Chondrocyte (in vitro differentiated cells): ENCODE data around the gene ZNF227. TPM values are rescaled to one million over a fixed set of nuclear protein-coding genes. Genes with fewer than 3 reads are reported as not detected.
"Not testable (repeated sequence)": the region's sequence is repeated elsewhere in the genome, so short reads cannot be mapped to it uniquely, and the experiment has no call there.

Experiments
- DNase-seq: peaks from one replicate; pipeline ENCODE4 v3.0.0; 2021; ENCODE audit warnings: mixed read lengths, low spot score
- H3K27ac Mint-ChIP-seq: one replicate; pipeline ENCODE4 v1.8.0; 2021; ENCODE audit warnings: mild to moderate bottlenecking, moderate library complexity, mixed read lengths; ENCODE audit not compliant: unreplicated experiment
- H3K27me3 Mint-ChIP-seq: 2 replicates; pipeline ENCODE4 v1.8.0; 2021; ENCODE audit warnings: low read depth, mixed read lengths
- H3K36me3 Mint-ChIP-seq: 2 replicates; pipeline ENCODE4 v1.8.0; 2021; ENCODE audit warnings: low read depth, mixed read lengths
- H3K4me1 Mint-ChIP-seq: 2 replicates; pipeline ENCODE4 v1.8.0; 2021; ENCODE audit warnings: low read depth, mild to moderate bottlenecking, mixed read lengths
- H3K4me3 Mint-ChIP-seq: one replicate; pipeline ENCODE4 v1.8.0; 2021; ENCODE audit warnings: mild to moderate bottlenecking, moderate library complexity, mixed read lengths; ENCODE audit not compliant: unreplicated experiment
- H3K9me3 Mint-ChIP-seq: 2 replicates; pipeline ENCODE4 v1.8.0; 2021; ENCODE audit warnings: low read depth, mixed read lengths
- CTCF ChIP-seq: fragments of 200-600 bp; sonication (generic); IDR thresholded peaks from 2 replicates; pipeline ENCODE4 v1.5.0; 2021; ENCODE audit warnings: antibody characterized with exemption, mild to moderate bottlenecking, moderate library complexity
- total RNA-seq: library from RNA; stranded (reverse); gene quantifications from 3 replicates; pipeline ENCODE4 v1.2.1, GENCODE V29; 2021

ZNF227 gene
- total RNA-seq, 1 donor from 2014 or later = 15.2 TPM

- H3K9me3 Mint-ChIP-seq = peaks cover 6% of the 10 kb centered on the region
- DNase-seq = no peak
- peak overlapping the region; percentile 97 for H3K27ac Mint-ChIP-seq
- no peaks in the 10 kb centered on the region for H3K27me3 Mint-ChIP-seq
- peaks cover 4% of the 10 kb centered on the region for H3K36me3 Mint-ChIP-seq
- TF ChIP-seq CTCF = no peak
- H3K4me3 Mint-ChIP-seq = peak overlapping the region; percentile 95
- peaks cover 14% of the 10 kb centered on the region for H3K4me1 Mint-ChIP-seq
Observed at GRCh38 chr19:44207126-44207803, 5.1 kb upstream of the ZNF227 start.

- H3K9me3 Mint-ChIP-seq = peaks cover 2% of the 10 kb centered on the region
- peaks cover 15% of the 10 kb centered on the region for H3K4me1 Mint-ChIP-seq
- no peak for TF ChIP-seq CTCF
- H3K36me3 Mint-ChIP-seq = peaks cover 8% of the 10 kb centered on the region
- peak overlapping the region; percentile 90 for H3K27ac Mint-ChIP-seq
- DNase-seq = no peak
- peak overlapping the region; percentile 86 for H3K4me3 Mint-ChIP-seq
- H3K27me3 Mint-ChIP-seq = no peaks in the 10 kb centered on the region
Observed at GRCh38 chr19:44212866-44213346, 574 bp downstream of the ZNF227 start.

GRCh38 chr19:44219926-44220325 lies 7.6 kb downstream of the ZNF227 start:
- not testable (repeated sequence) for H3K4me3 Mint-ChIP-seq, H3K27me3 Mint-ChIP-seq, DNase-seq, H3K4me1 Mint-ChIP-seq, H3K9me3 Mint-ChIP-seq, H3K27ac Mint-ChIP-seq
- peaks cover 31% of the 10 kb centered on the region for H3K36me3 Mint-ChIP-seq

- H3K27me3 Mint-ChIP-seq, H3K4me3 Mint-ChIP-seq, H3K4me1 Mint-ChIP-seq, H3K27ac Mint-ChIP-seq, DNase-seq: not testable (repeated sequence)
- H3K36me3 Mint-ChIP-seq = peaks cover 35% of the 10 kb centered on the region
- peaks cover 15% of the 10 kb centered on the region for H3K9me3 Mint-ChIP-seq
Observed at GRCh38 chr19:44220761-44221160, 8.4 kb downstream of the ZNF227 start.

GRCh38 chr19:44221291-44221690 lies 9.0 kb downstream of the ZNF227 start:
- peaks cover 37% of the 10 kb centered on the region for H3K36me3 Mint-ChIP-seq
- peaks cover 17% of the 10 kb centered on the region for H3K9me3 Mint-ChIP-seq
- not testable (repeated sequence) for H3K27me3 Mint-ChIP-seq, H3K4me1 Mint-ChIP-seq, H3K27ac Mint-ChIP-seq, DNase-seq, H3K4me3 Mint-ChIP-seq

- no peaks in the 10 kb centered on the region for H3K27me3 Mint-ChIP-seq
- no peak for TF ChIP-seq CTCF
- DNase-seq = no peak
- H3K9me3 Mint-ChIP-seq = peaks cover 28% of the 10 kb centered on the region
- H3K36me3 Mint-ChIP-seq = peaks cover 54% of the 10 kb centered on the region
- H3K27ac Mint-ChIP-seq = no peak overlapping the region
- no peak overlapping the region for H3K4me3 Mint-ChIP-seq
- H3K4me1 Mint-ChIP-seq = no peaks in the 10 kb centered on the region
Observed at GRCh38 chr19:44228318-44228717, 16.0 kb downstream of the ZNF227 start.

GRCh38 chr19:44232867-44233266 lies 20.5 kb downstream of the ZNF227 start:
- no peak for DNase-seq
- Mint-ChIP-seq H3K27ac (no peak overlapping the region), H3K9me3 (peaks cover 44% of the 10 kb centered on the region), H3K4me1 (no peaks in the 10 kb centered on the region), H3K4me3 (no peak overlapping the region), H3K36me3 (peaks cover 72% of the 10 kb centered on the region), H3K27me3 (no peaks in the 10 kb centered on the region)
- TF ChIP-seq CTCF = no peak
